Midbrain (tissue), 1 donor: ENCODE measurements around the gene KCNK5.

Source experiments
- DNase-seq: peaks from one replicate; lab custom pipeline; 2025; lab: John Stamatoyannopoulos, UW

The KCNK5 gene

DNA sequence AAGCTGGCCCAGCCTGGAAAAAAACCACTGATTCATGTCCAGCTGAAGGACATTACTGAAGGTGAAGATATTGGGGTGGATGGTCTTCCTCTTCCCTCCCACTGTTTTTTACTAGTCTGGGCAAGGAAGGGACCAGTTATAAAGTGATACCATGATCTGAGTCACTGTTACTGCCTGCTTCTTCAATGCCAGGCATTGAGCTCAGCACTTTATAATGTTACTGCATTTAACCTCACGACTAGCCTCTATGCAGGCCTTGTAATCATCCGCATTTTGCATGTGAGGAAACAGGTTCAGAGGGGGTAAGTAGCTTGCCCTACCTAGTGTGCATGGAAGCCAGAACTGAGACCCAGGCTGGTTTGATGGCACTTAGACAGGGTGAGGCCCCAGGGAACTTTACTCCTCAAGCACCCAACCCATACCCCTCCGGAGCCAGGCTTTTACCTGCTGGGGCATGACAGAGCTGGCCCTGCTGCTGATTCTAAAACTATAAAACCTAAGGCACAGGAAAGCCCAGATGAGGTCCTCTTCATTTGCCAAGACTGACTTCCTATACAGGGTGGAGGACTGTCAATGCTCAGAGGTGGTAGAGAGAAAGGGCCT, 11.0 kb upstream of the KCNK5 start:
- DNase-seq: no peak

- peak; percentile 18 for DNase-seq
Measured at GRCh38 chr6:39239527-39240154, 10.4 kb upstream of the KCNK5 start.

- DNase-seq: no peak
Measured at GRCh38 chr6:39236742-39237141, 7.5 kb upstream of the KCNK5 start.

- no peak for DNase-seq
Measured at GRCh38 chr6:39233333-39233732, 4.1 kb upstream of the KCNK5 start.

- no peak for DNase-seq
Measured at GRCh38 chr6:39231521-39232243, 2.4 kb upstream of the KCNK5 start.

DNA sequence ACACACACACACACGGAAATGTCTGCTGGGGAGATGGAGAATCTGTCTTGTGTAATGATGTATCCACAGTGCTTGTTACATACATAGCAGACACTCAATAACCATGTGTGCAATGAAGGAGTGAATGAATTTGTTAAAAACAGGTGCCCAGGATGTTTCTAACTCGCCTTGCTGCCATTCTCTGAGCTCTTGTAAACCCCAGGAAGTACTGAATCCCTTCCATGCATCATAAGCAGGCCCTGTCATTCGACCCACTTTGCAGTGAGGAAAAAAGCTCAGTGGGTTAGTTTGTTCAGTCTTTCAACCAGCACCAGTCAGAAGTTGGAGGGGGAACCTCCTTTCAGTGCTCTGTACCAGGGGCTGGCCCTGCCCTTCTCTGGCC, 1.4 kb upstream of the KCNK5 start:
- DNase-seq: no peak

DNA sequence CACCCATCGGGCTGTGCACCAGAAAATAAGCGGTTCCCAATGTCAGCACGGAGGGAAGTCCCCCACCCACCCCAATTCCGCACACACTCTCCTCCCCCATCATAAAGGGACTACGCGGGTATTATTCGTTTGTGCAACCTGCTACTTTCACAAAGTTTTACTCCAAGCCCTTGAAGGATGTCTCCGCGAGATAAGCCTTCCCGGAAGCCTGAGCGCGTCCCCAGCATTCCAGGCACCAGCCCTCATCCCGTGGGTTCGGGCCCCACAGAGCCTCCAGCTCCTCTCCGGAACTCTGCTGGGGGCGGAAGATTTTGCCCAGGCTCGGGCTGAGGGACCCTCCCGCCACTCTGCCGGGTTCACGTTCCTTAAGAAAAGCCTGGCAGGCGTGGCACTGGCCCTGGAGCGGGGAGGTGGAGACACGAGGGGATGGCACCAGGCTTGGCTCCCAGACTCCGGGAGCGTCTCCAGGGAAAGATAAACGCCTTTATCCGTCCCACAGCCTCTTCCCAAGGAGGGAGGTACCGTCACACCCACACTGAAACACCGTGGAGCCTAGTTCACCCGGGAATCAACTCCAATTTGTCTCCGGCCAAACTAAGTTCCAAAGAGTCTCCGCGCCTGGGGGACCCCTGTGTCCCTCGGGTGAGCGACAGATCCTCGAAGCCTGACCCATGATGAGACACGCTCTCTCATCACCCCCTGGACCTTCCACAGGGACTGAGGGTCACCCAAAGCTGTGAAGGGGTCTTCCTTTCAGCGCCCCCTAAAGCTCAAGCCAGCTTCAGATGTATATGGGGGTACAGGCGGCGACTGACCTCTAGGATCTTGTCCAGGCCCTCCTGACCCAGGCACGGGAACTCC, 934 bp downstream of the KCNK5 start:
- DNase-seq: no peak

GRCh38 chr6:39227476-39227875, 1.8 kb downstream of the KCNK5 start:
- no peak for DNase-seq

GRCh38 chr6:39226639-39227329, 2.5 kb downstream of the KCNK5 start:
- no peak for DNase-seq

DNA sequence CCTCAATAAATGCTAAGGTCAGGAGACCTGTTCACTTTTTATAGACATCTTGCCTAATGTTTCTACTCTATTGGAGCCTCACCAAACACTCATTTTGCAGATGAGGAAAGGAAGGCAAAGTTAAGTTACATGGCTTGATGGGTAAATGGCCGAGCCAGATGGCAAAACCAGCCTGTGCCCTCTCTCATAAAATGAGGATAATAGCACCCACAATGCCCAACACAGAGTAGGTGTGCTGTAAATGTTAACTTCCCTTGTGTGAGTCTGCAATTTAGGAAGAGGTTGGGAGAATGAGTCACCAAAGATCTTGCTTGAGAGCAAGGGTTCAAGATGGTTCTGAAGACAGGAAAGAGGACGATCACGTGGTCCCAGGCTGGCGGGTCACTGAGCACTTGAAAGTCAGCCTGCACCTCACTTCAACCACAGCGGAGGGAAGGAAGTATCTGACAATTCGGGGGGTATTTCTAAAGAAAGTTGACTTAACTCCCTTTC, 3.3 kb downstream of the KCNK5 start:
- DNase-seq: no peak

- no peak for DNase-seq
Measured at GRCh38 chr6:39225543-39225942, 3.7 kb downstream of the KCNK5 start.

DNA sequence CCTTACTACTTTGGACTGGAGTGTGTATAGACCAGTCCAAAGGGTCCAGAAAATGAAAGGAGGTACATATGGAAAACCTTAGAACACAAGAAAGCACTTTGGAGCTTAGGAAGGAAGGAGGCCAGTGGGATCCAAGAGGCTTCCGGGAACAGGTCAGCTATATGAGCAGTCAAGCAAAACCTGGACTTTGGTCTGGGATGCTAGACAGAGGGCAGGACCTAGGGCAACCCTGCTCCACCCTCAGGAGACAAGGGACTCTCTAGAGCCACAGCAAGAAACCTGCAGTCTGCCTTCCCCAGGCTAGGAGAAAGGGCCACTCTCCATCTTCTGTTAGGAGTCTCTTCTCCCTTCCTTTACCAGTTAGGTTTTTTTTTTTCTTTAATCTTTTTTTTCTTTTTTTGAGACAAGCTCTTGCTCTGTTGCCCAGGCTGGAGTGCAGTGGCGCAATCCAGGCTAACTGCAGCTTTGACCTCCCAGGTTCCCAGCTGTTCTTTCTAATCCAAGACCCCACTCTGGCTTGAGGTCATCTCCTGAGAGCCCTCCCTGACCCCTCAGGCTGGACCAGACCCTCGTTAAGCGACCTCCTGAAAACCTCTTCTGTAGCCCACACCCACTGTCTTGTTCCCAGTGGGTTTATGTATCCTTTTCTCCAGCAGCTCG, 4.6 kb downstream of the KCNK5 start:
- no peak for DNase-seq

- DNase-seq: no peak
Measured at GRCh38 chr6:39224011-39224410, 5.3 kb downstream of the KCNK5 start.

- DNase-seq: no peak
Measured at GRCh38 chr6:39223555-39223954, 5.7 kb downstream of the KCNK5 start.

GRCh38 chr6:39223061-39223460, 6.2 kb downstream of the KCNK5 start:
- DNase-seq: no peak

GRCh38 chr6:39221779-39222641, 7.3 kb downstream of the KCNK5 start:
- DNase-seq: no peak

DNA sequence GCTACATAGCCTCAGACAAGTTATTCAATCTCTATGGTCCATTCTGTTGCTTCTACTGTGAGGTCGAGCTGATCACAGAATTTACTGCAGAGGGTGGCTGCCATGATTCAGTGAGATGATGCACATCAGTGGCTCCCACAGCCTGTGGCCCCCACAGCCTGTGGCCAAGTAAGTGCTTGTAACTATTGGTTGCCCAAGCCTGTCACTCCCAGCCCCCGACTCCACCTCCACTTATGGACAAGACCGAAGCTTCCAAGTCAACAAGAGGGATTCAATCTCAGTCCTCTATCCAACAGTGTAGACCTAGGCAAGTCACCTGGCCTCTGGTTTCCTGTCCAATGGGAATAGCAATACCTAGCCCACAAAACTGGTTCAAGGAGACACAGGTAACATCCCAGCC, 8.2 kb downstream of the KCNK5 start:
- DNase-seq: no peak

DNA sequence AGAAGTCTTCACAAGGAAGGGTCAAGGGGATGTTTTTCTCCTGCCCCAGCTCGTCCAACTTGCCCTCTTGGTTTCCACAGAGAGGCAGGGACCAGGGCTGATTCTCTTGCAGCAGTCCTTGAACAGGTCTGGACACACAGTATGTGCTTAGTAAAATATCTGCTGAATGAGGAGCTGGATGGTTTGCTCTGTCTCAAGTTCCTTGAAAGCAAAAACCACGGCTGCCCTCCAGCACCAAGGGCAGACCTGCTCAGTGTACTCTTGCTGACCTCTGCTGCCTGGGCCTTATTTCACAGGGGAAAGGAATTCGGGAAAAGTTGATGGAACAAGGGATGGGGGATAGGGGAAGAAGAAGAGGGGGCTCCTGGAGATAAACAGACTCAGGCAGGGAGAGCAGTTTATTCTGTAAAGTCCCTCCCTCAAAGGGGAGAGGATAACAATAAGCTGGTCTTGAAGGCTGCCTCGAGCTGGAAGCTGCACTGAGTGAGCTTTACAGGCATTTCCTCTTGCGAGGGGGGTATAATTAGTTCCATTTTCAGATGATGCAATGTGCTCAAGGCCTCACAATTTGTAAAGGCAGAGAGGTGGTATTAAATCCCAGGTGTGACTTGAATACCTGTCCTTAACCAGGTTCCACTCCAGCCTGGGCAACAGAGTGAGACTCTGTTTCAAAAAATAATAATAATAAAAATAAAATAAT, 10.3 kb downstream of the KCNK5 start:
- DNase-seq: no peak

GRCh38 chr6:39217177-39217864, 12.0 kb downstream of the KCNK5 start:
- DNase-seq: no peak
